Testis (tissue), 2 donors: ENCODE measurements around the gene TNFAIP8L1.

Source experiments
- CTCF ChIP-seq, 3 experiments: fragments of 450-650 bp in 2 of 3; fragments of 200-600 bp in 1 of 3; sonication (generic) in 1 of 3; IDR thresholded peaks; one replicate each; pipeline ENCODE4 v1.5.1; 2016 to 2019; ENCODE audit warnings: antibody characterized with exemption in 3 of 3, mild to moderate bottlenecking in 2 of 3, moderate library complexity in 1 of 3
- POLR2A ChIP-seq: fragments of 450-650 bp; IDR thresholded peaks from one replicate; pipeline ENCODE4 v1.6.1; 2017; ENCODE audit warnings: antibody characterized with exemption, mild to moderate bottlenecking, moderate library complexity

GRCh38 chr19:4596033-4596904 is 43.0 kb upstream of the TNFAIP8L1 start:
- TF ChIP-seq POLR2A (no peak), CTCF (IDR thresholded peaks at IDR 0.05) (no peak)
